Central memory CD8-positive, alpha-beta T cell (primary cell): ENCODE measurements around the gene GJD2.

Experiments
- ATAC-seq: fragments of 150-1000 bp; cut with Tn5 transposase; replicated peaks from 2 replicates; pipeline ENCODE4 v1.10.0; 2022; ENCODE audit warnings: mild to moderate bottlenecking, moderate FRiP score, moderate number of reproducible peaks; ENCODE audit not compliant: poor library complexity, severe bottlenecking; ENCODE audit errors: extremely low read depth
- DNase-seq, 2 donors: peaks; one replicate each; pipeline ENCODE4 v3.0.0; 2021; ENCODE audit warnings: low spot score in 2 of 2
- H3K27ac Mint-ChIP-seq: one replicate; pipeline ENCODE4 v1.8.0; 2022; ENCODE audit warnings: low read depth, mild to moderate bottlenecking, moderate library complexity, mixed read lengths
- H3K27me3 Mint-ChIP-seq: one replicate; pipeline ENCODE4 v1.8.0; 2022; ENCODE audit warnings: mixed read lengths
- H3K36me3 Mint-ChIP-seq: one replicate; pipeline ENCODE4 v1.8.0; 2022; ENCODE audit warnings: mild to moderate bottlenecking, moderate library complexity, mixed read lengths; ENCODE audit not compliant: insufficient read depth
- H3K4me1 Mint-ChIP-seq: one replicate; pipeline ENCODE4 v1.8.0; 2022; ENCODE audit warnings: mixed read lengths
- H3K4me3 Mint-ChIP-seq: one replicate; pipeline ENCODE4 v1.8.0; 2022; ENCODE audit warnings: mild to moderate bottlenecking, moderate library complexity, mixed read lengths
- H3K9me3 Mint-ChIP-seq: one replicate; pipeline ENCODE4 v1.8.0; 2022; ENCODE audit warnings: mixed read lengths

Gene GJD2

DNA sequence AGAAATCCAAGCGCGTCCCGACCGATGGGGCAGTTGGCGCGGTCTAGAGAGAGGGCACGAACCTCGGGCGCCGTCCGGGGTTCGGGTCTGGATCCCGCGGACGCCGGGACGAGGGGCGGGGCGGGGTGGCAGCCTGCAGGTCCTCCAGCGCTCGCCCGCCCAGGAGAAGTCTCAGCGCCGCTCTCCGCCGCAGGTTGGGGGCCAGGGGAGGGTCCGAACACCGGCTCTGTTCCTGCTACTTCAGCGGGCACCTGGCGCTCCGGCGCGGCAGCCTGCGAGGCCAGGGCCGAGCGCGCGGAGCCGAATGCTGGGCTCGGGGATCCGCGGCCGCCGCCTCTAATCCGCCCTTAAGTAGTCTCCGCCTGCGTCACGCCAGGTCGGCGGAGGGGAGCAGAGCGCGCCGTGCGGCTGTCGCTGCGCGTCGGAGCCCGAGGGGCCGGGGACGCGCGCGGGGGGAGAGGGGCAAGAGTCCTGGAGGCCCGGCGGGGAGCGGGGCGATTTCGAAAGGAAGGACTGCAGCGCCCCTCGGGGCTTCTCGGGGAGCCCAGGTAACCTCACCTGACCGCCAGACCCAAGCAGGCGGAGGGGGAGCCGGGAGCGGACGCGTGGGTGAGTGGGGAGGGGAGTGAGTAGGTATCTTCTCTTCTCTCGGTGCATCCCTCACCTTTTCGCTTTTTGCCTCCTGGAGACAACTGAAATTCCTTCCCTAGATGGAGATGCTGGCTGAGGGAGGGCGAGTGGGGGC is at the start of gene GJD2:
Gene GJD2 (minus strand): TSS at position 325 of the 745 bp plus-strand sequence. CDS start 510 bp downstream, outside the sequence.
- no peaks in the 10 kb centered on the region for H3K9me3 Mint-ChIP-seq
- H3K4me1 Mint-ChIP-seq: peaks cover 5% of the 10 kb centered on the region
- no peaks in the 10 kb centered on the region for H3K36me3 Mint-ChIP-seq
- no peak within 1 kb of the TSS for H3K27ac Mint-ChIP-seq
- H3K4me3 Mint-ChIP-seq: peak within 1 kb of the TSS; percentile 39
- peaks cover 90% of the 10 kb centered on the region for H3K27me3 Mint-ChIP-seq
- no peak for DNase-seq
- ATAC-seq: no peak

DNA sequence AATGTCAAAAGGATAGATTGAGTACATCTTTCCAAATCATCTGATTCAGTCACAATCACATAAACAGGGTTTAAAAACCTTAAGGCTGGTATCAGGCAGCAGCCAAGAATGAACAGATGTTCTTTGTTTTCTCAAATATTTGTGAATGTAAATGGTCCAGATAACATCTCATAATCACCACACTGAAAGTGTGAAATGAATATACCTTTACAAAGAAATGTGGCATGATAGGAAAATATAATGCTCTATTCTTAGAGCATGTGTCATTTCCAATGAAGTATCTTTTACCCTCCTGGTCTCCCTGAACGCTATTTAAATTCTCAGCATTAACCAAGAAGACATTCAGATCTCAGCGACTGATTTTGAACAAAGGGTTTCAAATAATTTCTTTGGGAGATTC is 49.3 kb upstream of the GJD2 start:
- DNase-seq: no peak
- Mint-ChIP-seq H3K27me3 (peaks cover 57% of the 10 kb centered on the region), H3K4me3 (no peak overlapping the region), H3K9me3 (no peaks in the 10 kb centered on the region), H3K27ac (no peak overlapping the region), H3K4me1 (no peaks in the 10 kb centered on the region), H3K36me3 (no peaks in the 10 kb centered on the region)
- ATAC-seq: no peak

DNA sequence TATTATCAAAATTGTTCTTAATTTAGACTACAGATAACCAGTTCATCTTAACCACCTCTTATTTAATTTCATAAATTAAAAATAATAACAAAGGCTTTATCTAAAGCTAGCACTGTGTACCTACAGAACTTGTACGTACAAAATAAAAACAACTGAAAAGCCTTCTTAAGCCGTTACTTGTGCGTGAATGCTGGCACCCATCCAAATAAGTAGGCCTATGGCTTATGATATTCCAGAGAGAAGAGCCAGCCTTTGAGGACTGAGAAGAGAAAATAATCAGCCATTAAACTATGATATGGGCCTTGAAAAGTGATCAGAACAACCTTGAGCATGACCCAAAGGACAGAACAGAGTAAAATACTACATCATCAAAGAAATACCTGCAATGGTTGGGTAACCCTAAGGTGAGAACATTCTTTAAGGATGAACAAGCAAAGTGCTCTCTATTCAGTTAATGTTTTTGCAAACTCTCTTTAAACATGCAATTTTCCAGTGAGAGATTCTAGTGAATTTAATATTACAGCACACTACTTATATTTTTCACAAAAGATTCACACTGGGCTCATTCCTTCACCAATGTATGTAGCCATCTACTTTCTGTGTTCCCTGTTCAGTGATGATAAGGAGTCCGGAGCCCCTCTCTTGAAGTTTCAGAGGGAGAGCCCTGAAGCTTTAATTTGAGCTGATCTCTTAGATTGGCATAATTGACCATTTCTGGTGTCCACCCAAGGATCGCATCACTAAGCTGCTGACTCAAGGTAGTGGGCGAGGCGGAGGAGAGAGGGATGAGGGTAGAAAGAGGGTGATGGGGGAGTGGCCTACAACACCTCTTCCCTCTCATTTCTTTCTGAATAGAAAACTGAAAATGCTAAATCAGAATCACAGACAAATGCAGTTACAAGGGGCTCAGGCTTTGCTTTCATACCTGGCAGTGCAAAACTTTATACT is 48.3 kb upstream of the GJD2 start:
- no peaks in the 10 kb centered on the region for H3K36me3 Mint-ChIP-seq
- H3K4me1 Mint-ChIP-seq: no peaks in the 10 kb centered on the region
- H3K9me3 Mint-ChIP-seq: no peaks in the 10 kb centered on the region
- peaks cover 61% of the 10 kb centered on the region for H3K27me3 Mint-ChIP-seq
- ATAC-seq: no peak
- H3K4me3 Mint-ChIP-seq: no peak overlapping the region
- H3K27ac Mint-ChIP-seq: no peak overlapping the region
- no peak for DNase-seq

DNA sequence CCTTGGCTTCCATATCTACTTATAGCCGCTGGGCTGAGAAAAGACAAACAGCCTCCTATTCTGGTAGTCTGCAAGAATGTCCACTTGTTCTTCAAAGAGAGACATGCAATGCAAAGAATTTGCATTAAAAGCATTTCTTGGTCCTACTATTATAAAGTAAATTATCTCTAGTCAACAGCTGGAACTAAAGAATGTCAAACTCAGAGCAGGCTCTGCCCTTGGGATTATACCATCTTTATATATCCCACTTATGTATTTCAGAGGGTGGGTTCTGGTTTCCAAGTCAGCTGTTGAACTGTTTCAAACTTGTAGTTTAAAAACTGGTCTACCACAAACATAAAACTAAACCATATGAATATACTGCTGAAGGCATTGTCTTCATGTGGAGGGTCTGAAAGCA is 47.6 kb upstream of the GJD2 start:
- ATAC-seq (no peak), DNase-seq (no peak)
- no peaks in the 10 kb centered on the region for H3K36me3 Mint-ChIP-seq
- H3K9me3 Mint-ChIP-seq: no peaks in the 10 kb centered on the region
- no peak overlapping the region for H3K4me3 Mint-ChIP-seq
- no peak overlapping the region for H3K27ac Mint-ChIP-seq
- H3K27me3 Mint-ChIP-seq: peaks cover 64% of the 10 kb centered on the region
- H3K4me1 Mint-ChIP-seq: no peaks in the 10 kb centered on the region

DNA sequence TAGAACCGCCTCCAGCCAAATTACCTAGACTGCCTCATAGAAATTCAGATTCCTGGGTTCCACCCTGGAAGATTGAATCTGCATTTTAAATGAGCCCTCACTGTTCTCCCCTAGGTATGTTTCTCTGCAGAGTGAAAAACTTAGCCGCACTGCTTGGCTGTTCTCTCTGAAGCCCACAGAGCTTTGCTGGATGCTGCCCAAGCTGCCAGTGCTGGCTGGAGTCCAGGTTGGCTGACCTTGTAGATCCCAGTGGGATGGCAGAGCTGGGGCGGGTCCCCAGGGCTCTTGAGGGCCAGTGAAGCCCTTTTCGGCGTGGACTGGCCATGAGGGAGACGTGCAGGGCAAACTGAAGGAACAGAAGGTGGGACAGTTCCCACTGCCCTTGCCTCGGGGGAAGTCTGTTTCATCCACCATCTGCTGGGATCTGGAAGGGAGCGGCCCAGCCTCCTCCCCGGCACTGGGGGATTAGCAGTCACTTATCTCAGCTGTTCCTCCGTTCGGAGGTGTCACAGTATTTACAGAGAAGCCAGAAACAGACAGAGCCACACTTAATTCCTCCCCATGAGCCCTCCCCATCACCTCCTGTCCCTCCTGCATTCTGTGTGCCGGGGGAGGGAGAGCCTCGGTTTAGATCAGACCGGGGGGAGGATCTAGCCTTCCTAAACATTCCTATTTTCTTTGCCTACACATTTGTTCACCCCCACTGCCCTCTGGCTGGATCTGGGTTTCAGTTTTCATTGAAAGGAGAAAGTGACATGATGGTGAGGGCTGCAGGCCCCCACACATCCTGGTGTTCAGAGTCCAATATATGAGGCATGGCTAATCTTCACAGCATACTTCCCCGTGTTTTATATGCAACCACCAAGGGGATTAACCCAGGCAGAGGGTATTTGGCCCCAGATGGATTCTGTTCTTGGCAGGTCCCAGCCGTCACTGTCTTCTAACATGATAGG is 44.6 kb upstream of the GJD2 start:
- H3K4me1 Mint-ChIP-seq: no peaks in the 10 kb centered on the region
- H3K9me3 Mint-ChIP-seq: no peaks in the 10 kb centered on the region
- H3K27me3 Mint-ChIP-seq: peaks cover 69% of the 10 kb centered on the region
- no peak for ATAC-seq
- H3K27ac Mint-ChIP-seq: no peak overlapping the region
- no peaks in the 10 kb centered on the region for H3K36me3 Mint-ChIP-seq
- DNase-seq: no peak
- no peak overlapping the region for H3K4me3 Mint-ChIP-seq

DNA sequence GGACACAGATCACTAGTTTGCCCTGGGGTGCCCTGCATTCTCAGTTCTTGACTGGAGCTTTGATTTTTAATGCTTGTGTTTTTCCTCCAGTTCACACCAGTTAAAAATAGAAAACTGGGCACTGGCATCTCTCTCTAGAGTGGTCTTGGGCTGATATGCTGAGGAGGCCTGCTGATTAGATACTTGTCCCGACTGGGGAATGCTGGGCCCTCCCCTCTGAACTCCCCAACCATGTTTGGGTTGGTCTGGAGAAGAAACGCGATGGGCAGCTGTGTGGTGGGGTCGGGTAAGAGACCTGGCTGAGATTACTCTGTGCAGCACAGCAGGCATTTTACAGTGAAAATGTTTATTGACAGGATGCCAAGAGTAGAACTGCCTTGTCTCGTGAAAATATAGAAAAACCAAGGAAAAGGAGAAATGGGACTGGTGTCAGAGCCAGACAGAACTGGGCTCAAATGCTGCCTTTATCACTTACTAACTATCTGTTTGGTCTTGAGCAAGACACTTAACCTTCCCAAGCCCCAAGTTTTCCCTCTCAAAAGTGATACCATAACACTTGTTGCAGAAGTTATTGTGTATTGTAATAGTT is 42.1 kb upstream of the GJD2 start:
- no peaks in the 10 kb centered on the region for H3K4me1 Mint-ChIP-seq
- ATAC-seq: no peak
- H3K27me3 Mint-ChIP-seq: peaks cover 83% of the 10 kb centered on the region
- DNase-seq: no peak
- H3K4me3 Mint-ChIP-seq: no peak overlapping the region
- H3K27ac Mint-ChIP-seq: no peak overlapping the region
- no peaks in the 10 kb centered on the region for H3K36me3 Mint-ChIP-seq
- no peaks in the 10 kb centered on the region for H3K9me3 Mint-ChIP-seq

DNA sequence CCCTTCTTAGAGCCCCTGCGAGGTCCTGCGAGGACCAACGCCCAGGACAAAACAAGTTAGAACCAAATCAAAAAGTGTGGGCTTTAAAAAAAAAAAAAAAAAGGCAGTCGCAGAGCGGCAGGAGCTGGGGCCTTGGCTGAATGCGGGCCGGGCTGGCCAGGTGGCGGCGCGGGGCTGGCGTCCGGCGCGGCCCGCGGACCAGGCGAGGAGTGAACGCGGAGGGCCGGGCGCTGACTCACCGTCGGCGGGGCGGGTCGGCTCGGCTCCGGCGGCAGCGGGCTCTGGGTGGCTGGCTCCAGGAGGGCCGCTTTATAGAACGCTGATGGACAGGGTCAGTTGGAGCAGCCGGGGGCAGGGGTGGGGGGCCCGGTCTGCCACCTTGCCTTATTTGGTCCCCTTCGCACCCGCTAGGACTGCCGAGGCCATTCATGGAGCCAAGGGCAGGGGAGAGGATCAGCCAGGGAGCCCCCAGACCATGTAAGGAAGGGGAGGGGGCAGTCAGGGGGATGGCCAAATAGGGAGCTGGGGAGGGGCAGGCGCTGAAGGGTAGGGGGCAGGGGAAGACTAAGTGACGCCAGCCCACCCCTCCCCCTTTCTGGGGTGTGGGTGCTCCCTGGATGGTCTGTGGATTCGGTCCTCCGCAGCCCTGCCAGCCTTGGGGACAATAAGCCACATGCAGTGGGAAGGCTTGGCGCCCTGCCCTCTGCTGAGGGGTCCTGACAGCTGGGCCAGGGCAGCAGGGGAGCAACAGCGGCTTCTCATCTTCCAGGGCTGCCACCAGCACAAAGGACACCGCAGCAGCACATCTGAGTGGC is 40.7 kb upstream of the GJD2 start, which contains the start of gene ACTC1:
Gene ACTC1 (minus strand): TSS at position 283 of the 815 bp plus-strand sequence. CDS start 741 bp downstream, outside the sequence.
- Mint-ChIP-seq H3K4me1 (no peaks in the 10 kb centered on the region), H3K27me3 (peaks cover 92% of the 10 kb centered on the region), H3K36me3 (no peaks in the 10 kb centered on the region), H3K9me3 (no peaks in the 10 kb centered on the region), H3K27ac (no peak within 1 kb of the TSS), H3K4me3 (no peak within 1 kb of the TSS)
- DNase-seq: no peak
- no peak for ATAC-seq

DNA sequence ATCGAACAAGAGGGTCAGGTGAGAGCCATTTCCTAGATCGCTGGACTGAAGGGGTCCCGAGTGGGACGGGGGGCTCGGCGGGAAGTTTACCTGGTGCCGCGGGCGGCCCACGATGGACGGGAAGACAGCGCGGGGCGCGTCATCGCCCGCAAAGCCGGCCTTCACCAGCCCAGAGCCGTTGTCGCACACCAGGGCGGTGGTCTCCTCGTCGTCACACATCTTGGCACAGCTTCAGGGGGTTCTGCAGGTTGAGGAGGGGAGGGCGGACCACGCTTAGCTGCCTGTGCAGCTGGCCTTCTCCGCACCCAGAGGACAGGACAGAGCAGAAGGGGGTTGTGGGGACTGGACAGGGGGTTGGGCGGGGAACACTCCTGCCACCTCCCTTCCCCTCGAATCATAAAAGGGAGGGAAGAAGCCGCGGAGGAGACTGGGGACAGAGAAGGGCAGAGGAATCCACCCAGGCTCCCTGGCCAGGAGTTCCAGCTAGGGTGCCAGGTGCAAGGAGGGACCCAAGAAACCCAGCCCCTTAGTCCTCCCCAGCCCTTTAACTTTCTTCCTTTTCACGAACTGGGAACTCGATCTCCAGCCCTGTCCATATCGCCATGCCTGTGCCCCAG is 39.9 kb upstream of the GJD2 start:
- Mint-ChIP-seq H3K36me3 (no peaks in the 10 kb centered on the region), H3K27me3 (peaks cover 92% of the 10 kb centered on the region), H3K9me3 (no peaks in the 10 kb centered on the region), H3K4me1 (no peaks in the 10 kb centered on the region), H3K27ac (no peak overlapping the region), H3K4me3 (no peak overlapping the region)
- ATAC-seq: no peak
- no peak for DNase-seq

DNA sequence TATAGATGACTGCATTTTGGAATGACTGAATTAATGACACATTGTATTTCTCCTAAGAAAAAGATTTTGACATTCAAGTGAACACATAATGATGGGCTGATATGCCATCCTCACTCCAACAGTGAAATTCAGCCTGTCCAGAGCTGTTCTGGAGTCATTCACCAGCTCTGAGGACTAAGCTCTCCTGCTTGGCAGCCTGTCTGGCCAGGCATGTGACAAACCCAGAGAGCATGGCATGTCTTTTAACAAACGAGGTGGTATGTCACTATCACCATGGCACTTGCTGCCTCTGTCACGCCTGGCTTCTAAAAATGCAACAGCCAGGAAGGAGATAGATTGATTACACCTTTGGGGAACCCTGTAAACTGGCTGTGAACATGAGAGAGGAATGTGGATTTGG is 39.1 kb upstream of the GJD2 start:
- peaks cover 92% of the 10 kb centered on the region for H3K27me3 Mint-ChIP-seq
- no peak for ATAC-seq
- DNase-seq: no peak
- no peaks in the 10 kb centered on the region for H3K4me1 Mint-ChIP-seq
- H3K4me3 Mint-ChIP-seq: no peak overlapping the region
- no peaks in the 10 kb centered on the region for H3K36me3 Mint-ChIP-seq
- no peak overlapping the region for H3K27ac Mint-ChIP-seq
- no peaks in the 10 kb centered on the region for H3K9me3 Mint-ChIP-seq

DNA sequence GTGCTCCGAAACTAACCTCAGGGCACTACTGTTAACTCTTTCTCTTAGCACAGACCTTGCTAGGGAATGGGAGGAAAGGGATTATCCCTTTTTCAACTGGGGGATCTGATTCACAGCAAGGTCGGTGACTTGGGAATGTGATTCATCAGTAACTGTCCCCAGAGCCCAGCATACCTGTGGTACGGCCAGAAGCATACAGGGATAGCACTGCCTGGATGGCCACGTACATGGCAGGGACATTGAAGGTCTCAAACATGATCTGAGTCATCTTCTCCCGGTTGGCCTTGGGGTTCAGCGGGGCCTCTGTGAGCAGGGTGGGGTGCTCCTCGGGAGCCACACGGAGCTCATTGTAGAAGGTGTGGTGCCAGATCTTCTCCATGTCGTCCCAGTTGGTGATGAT is 38.3 kb upstream of the GJD2 start:
- Mint-ChIP-seq H3K27me3 (peaks cover 90% of the 10 kb centered on the region), H3K27ac (no peak overlapping the region), H3K4me3 (no peak overlapping the region), H3K9me3 (no peaks in the 10 kb centered on the region), H3K4me1 (no peaks in the 10 kb centered on the region), H3K36me3 (no peaks in the 10 kb centered on the region)
- ATAC-seq: no peak
- no peak for DNase-seq

DNA sequence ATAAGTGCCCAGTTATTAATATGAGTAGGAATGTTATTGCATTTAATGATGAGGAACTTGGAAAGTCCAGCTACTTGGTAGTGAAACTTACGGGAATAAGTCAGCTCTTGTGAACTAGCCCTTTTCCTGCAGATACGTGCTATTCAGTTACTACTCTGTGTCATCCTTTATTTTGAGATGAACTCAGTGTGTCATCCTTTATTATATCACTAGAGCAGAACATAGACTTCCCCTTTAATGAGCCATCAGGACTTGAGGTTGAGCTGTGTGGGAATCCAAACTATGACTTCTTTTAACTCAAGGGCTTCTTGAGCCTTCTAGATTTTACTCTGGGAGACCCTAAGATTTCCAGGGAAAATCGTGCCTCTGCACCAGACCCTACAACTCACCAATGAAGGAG is 36.9 kb upstream of the GJD2 start:
- no peak for DNase-seq
- H3K36me3 Mint-ChIP-seq: no peaks in the 10 kb centered on the region
- H3K4me3 Mint-ChIP-seq: no peak overlapping the region
- H3K4me1 Mint-ChIP-seq: no peaks in the 10 kb centered on the region
- peaks cover 87% of the 10 kb centered on the region for H3K27me3 Mint-ChIP-seq
- no peaks in the 10 kb centered on the region for H3K9me3 Mint-ChIP-seq
- ATAC-seq: no peak
- H3K27ac Mint-ChIP-seq: no peak overlapping the region
